Trophoblast cell (in vitro differentiated cells and primary cell): ENCODE data around the gene NEK8.

ENCODE experiments used
- DNase-seq, 2 donors: peaks; one replicate each; pipeline ENCODE4 v3.0.0-alpha.2; 2016
- H2AFZ ChIP-seq: 2 replicates; pipeline ENCODE4 v1.6.1; 2013; ENCODE audit warnings: low read length, moderate library complexity, mild to moderate bottlenecking; ENCODE audit not compliant: insufficient read depth, poor library complexity
- H2AK5ac ChIP-seq: 2 replicates; pipeline ENCODE4 v1.6.1; 2013; ENCODE audit warnings: mild to moderate bottlenecking, low read length
- H2BK120ac ChIP-seq: 2 replicates; pipeline ENCODE4 v1.6.1; 2013; ENCODE audit warnings: low read length, mild to moderate bottlenecking, moderate library complexity; ENCODE audit not compliant: insufficient read depth, poor library complexity
- H2BK12ac ChIP-seq: 2 replicates; pipeline ENCODE4 v1.6.1; 2013; ENCODE audit warnings: mild to moderate bottlenecking, low read length, moderate library complexity
- H2BK5ac ChIP-seq: 2 replicates; pipeline ENCODE4 v1.6.1; 2013; ENCODE audit warnings: low read length, low read depth, moderate library complexity, mild to moderate bottlenecking; ENCODE audit not compliant: poor library complexity
- H3K14ac ChIP-seq: 2 replicates; pipeline ENCODE4 v1.6.1; 2013; ENCODE audit warnings: mild to moderate bottlenecking, low read length
- H3K18ac ChIP-seq: 2 replicates; pipeline ENCODE4 v1.6.1; 2013; ENCODE audit warnings: mild to moderate bottlenecking, low read length
- H3K23ac ChIP-seq: 2 replicates; pipeline ENCODE4 v1.6.1; 2013; ENCODE audit warnings: low read length
- H3K27ac ChIP-seq: 2 replicates; pipeline ENCODE4 v1.5.1; 2013; ENCODE audit warnings: low read depth, mild to moderate bottlenecking, inconsistent platforms, low read length, moderate library complexity
- H3K27me3 ChIP-seq: 2 replicates; pipeline ENCODE4 v1.6.1; 2013; ENCODE audit warnings: inconsistent platforms, mild to moderate bottlenecking, low read length, moderate library complexity; ENCODE audit not compliant: insufficient read depth
- H3K36me3 ChIP-seq, 2 experiments: 1 replicate in 1 of 2; 2 replicates in 1 of 2; pipeline ENCODE4 v1.6.1; 2013; ENCODE audit warnings: low read length in 2 of 2, mild to moderate bottlenecking in 2 of 2, moderate library complexity in 1 of 2; ENCODE audit not compliant: insufficient read depth in 2 of 2, control insufficient read depth in 1 of 2
- H3K4ac ChIP-seq: 2 replicates; pipeline ENCODE4 v1.6.1; 2013; ENCODE audit warnings: low read depth, mild to moderate bottlenecking, low read length, moderate library complexity
- H3K4me1 ChIP-seq, 2 experiments: 1 replicate in 1 of 2; 2 replicates in 1 of 2; pipeline ENCODE4 v1.6.1; 2013; ENCODE audit warnings: low read length in 2 of 2, mild to moderate bottlenecking in 2 of 2, moderate library complexity in 1 of 2; ENCODE audit not compliant: insufficient read depth in 2 of 2, control insufficient read depth in 1 of 2
- H3K4me2 ChIP-seq: 2 replicates; pipeline ENCODE4 v1.6.1; 2013; ENCODE audit warnings: inconsistent platforms, mild to moderate bottlenecking, low read length, moderate library complexity
- H3K4me3 ChIP-seq: 2 replicates; pipeline ENCODE4 v1.5.1; 2013; ENCODE audit warnings: mild to moderate bottlenecking, low read depth, low read length, inconsistent platforms
- H3K79me1 ChIP-seq: one replicate; pipeline ENCODE4 v1.6.1; 2013; ENCODE audit warnings: low read length
- H3K79me2 ChIP-seq: 2 replicates; pipeline ENCODE4 v1.6.1; 2013; ENCODE audit warnings: low read length, mild to moderate bottlenecking; ENCODE audit not compliant: control insufficient read depth, insufficient read depth, poor library complexity
- H3K9ac ChIP-seq: 2 replicates; pipeline ENCODE4 v1.6.1; 2013; ENCODE audit warnings: mild to moderate bottlenecking, low read length
- H3K9me3 ChIP-seq: 2 replicates; pipeline ENCODE4 v1.6.1; 2013; ENCODE audit warnings: low read depth, mild to moderate bottlenecking, control low read depth, inconsistent platforms, low read length; ENCODE audit not compliant: insufficient read depth
- H4K12ac ChIP-seq: 2 replicates; pipeline ENCODE4 v1.6.1; 2013; ENCODE audit warnings: low read depth, mild to moderate bottlenecking, low read length, moderate library complexity
- H4K8ac ChIP-seq: 2 replicates; pipeline ENCODE4 v1.6.1; 2013; ENCODE audit warnings: low read depth, mild to moderate bottlenecking, low read length, moderate library complexity
- H4K91ac ChIP-seq: one replicate; pipeline ENCODE4 v1.6.1; 2013; ENCODE audit warnings: low read depth, mild to moderate bottlenecking, low read length, moderate library complexity
- WGBS: extraction: QIAGEN DNeasy Blood & Tissue Kit; methylation state at CpG from one replicate; pipeline ENCODE4 v1.1.7; 2013; ENCODE audit warnings: missing lambda C conversion rate; ENCODE audit not compliant: insufficient read length, insufficient coverage; ENCODE audit errors: extremely low coverage; 5-methylcytosine and 5-hydroxymethylcytosine counted together

NEK8 gene

GRCh38 chr17:28741358-28742349, 13.1 kb downstream of the NEK8 start:
- Histone ChIP-seq H2BK5ac (no peak overlapping the region), H3K79me1 (peaks cover 41% of the 10 kb centered on the region), H3K9me3 (peaks cover 11% of the 10 kb centered on the region), H3K36me3 (peaks cover 13 to 18% of the 10 kb centered on the region in 2 experiments), H2AFZ (no peak overlapping the region), H4K12ac (no peak overlapping the region), H3K79me2 (peaks cover 27% of the 10 kb centered on the region), H3K18ac (peak overlapping the region; percentile 39), H4K8ac (peak overlapping the region; percentile 33), H3K23ac (peak overlapping the region; percentile 76), H3K4me2 (no peak overlapping the region), H3K4me3 (no peak overlapping the region), H3K4ac (no peak overlapping the region), H2AK5ac (peak overlapping the region; percentile 92), H2BK12ac (peak overlapping the region; percentile 74), H3K4me1 (peaks cover 24 to 37% of the 10 kb centered on the region in 2 experiments), H3K14ac (peak overlapping the region; percentile 82), H3K27me3 (no peaks in the 10 kb centered on the region), H3K9ac (no peak overlapping the region), H4K91ac (peak overlapping the region; percentile 93), H3K27ac (peak overlapping the region; percentile 100), H2BK120ac (peak overlapping the region; percentile 34)
- DNase-seq: no peak
- no CpG with 5 or more reads among the region's 19 CpGs for WGBS

GRCh38 chr17:28743243-28744103, 14.9 kb downstream of the NEK8 start, which contains the start of gene TRAF4:
TRAF4 (plus strand) TSS chr17:28744011; CDS start chr17:28744113, 102 bp downstream.
- peaks cover 35% of the 10 kb centered on the region for H3K79me2 ChIP-seq

GRCh38 chr17:28744104-28744971, 15.8 kb downstream of the NEK8 start:
- Histone ChIP-seq H2AK5ac (peak overlapping the region; percentile 98), H3K9me3 (peaks cover 5% of the 10 kb centered on the region), H3K18ac (peak overlapping the region; percentile 97), H4K12ac (peak overlapping the region; percentile 97), H2BK5ac (peak overlapping the region; percentile 99), H4K91ac (peak overlapping the region; percentile 99), H4K8ac (peak overlapping the region; percentile 92), H3K36me3 (peaks cover 37 to 44% of the 10 kb centered on the region in 2 experiments), H3K9ac (peak overlapping the region; percentile 98), H3K23ac (peak overlapping the region; percentile 76), H3K27me3 (no peaks in the 10 kb centered on the region), H3K4me1 (peaks cover 32 to 41% of the 10 kb centered on the region in 2 experiments), H3K4ac (peak overlapping the region; percentile 99), H2BK120ac (peak overlapping the region; percentile 98), H3K79me2 (peaks cover 35% of the 10 kb centered on the region), H3K4me2 (peak overlapping the region; percentile 66), H3K27ac (peak overlapping the region; percentile 100), H3K14ac (peak overlapping the region; percentile 99), H3K79me1 (peaks cover 51% of the 10 kb centered on the region), H3K4me3 (peak overlapping the region; percentile 96), H2BK12ac (peak overlapping the region; percentile 47), H2AFZ (peak overlapping the region; percentile 92)
- no CpG with 5 or more reads among the region's 61 CpGs for whole genome bisulfite sequencing
- DNase-seq: peak; percentile 38 to 75

More at GRCh38 chr17:28743243-28744103, 14.9 kb downstream of the NEK8 start, which contains the start of gene TRAF4:
- Histone ChIP-seq H4K12ac (peak within 1 kb of the TSS; percentile 97), H3K27ac (peak within 1 kb of the TSS; percentile 100), H2BK5ac (peak within 1 kb of the TSS; percentile 99), H3K4me2 (peak within 1 kb of the TSS; percentile 93), H3K27me3 (no peaks in the 10 kb centered on the region), H3K14ac (peak within 1 kb of the TSS; percentile 99), H3K4me3 (peak within 1 kb of the TSS; percentile 96), H2AFZ (peak within 1 kb of the TSS; percentile 92), H3K18ac (peak within 1 kb of the TSS; percentile 98), H4K91ac (peak within 1 kb of the TSS; percentile 100), H3K9me3 (peaks cover 5% of the 10 kb centered on the region), H3K4me1 (peaks cover 36 to 42% of the 10 kb centered on the region in 2 experiments), H3K4ac (peak within 1 kb of the TSS; percentile 99), H2BK12ac (peak within 1 kb of the TSS; percentile 89), H3K79me1 (peaks cover 53% of the 10 kb centered on the region), H2BK120ac (peak within 1 kb of the TSS; percentile 98), H3K36me3 (peaks cover 28 to 36% of the 10 kb centered on the region in 2 experiments), H3K23ac (peak within 1 kb of the TSS; percentile 76), H4K8ac (peak within 1 kb of the TSS; percentile 95), H3K9ac (peak within 1 kb of the TSS; percentile 98), H2AK5ac (peak within 1 kb of the TSS; percentile 98)
- DNase-seq: peak; percentile 83 to 86
- no CpG with 5 or more reads among the region's 70 CpGs for WGBS
